Testis (tissue), 3 donors: Measurements from ENCODE around the gene TBXAS1. TPM values are rescaled to one million over a fixed set of nuclear protein-coding genes. Genes with fewer than 3 reads are reported as not detected.

Experiments
- DNase-seq: peaks from one replicate; pipeline ENCODE4 v3.0.0-alpha.2; 2019
- H3K27ac ChIP-seq, 2 donors: fragments of 200-600 bp; sonication (generic); one replicate each; pipeline ENCODE4 v1.5.1; 2019
- H3K27me3 ChIP-seq: fragments of 200-600 bp; sonication (generic); one replicate; pipeline ENCODE4 v1.5.1; 2019
- H3K36me3 ChIP-seq: fragments of 200-600 bp; sonication (generic); one replicate; pipeline ENCODE4 v1.5.1; 2017; ENCODE audit warnings: low read depth; ENCODE audit errors: missing control alignments
- H3K4me1 ChIP-seq: fragments of 200-600 bp; sonication (generic); one replicate; pipeline ENCODE4 v1.5.1; 2019
- H3K4me3 ChIP-seq, 2 donors: fragments of 200-600 bp; sonication (generic); one replicate each; pipeline ENCODE4 v1.5.1; 2017 to 2019
- H3K9me3 ChIP-seq: fragments of 200-600 bp; sonication (generic); one replicate; pipeline ENCODE4 v1.5.1; 2017
- POLR2A ChIP-seq: fragments of 450-650 bp; IDR thresholded peaks from one replicate; pipeline ENCODE4 v1.6.1; 2017; ENCODE audit warnings: antibody characterized with exemption, mild to moderate bottlenecking, moderate library complexity
- WGBS, 2 donors: methylation state at CpG; one replicate each; pipeline ENCODE4 v1.1.5; 2018; 5-methylcytosine and 5-hydroxymethylcytosine counted together
- intact Hi-C: fragments of 100-400 bp; cut with DNase I; formaldehyde crosslinking; loops from one replicate; pipeline ENCODE4 v1.15.1; 2023; ENCODE audit warnings: low total_unique reads
- polyA plus RNA-seq: library from polyadenylated mRNA; stranded (reverse); fragments of 350-450 nt; fragmentation: Illumina TruSeq; extraction: RNeasy Lipid Tissue Mini Kit (QIAGEN cat#74804); gene quantifications from one replicate; pipeline ENCODE4 v1.2.3, GENCODE V29; 2014; ENCODE audit warnings: low read depth, low replicate concordance; ENCODE audit not compliant: insufficient read depth
- total RNA-seq, 2 donors: library from RNA; depleted of rRNA; stranded (reverse); fragments of >200 nt; gene quantifications; one replicate each; pipeline ENCODE4 v1.2.3, GENCODE V29; 2016
- TF ChIP-seq, protein P1 (sequence below), 3 experiments: fragments of 450-650 bp in 2 of 3; fragments of 200-600 bp in 1 of 3; sonication (generic) in 1 of 3; IDR thresholded peaks; one replicate each; pipeline ENCODE4 v1.5.1; 2016 to 2019; ENCODE audit warnings: antibody characterized with exemption in 3 of 3, mild to moderate bottlenecking in 2 of 3, moderate library complexity in 1 of 3

TBXAS1 gene
- total and polyA plus RNA-seq, 3 donors from 2014 or later, result 4.9 to 5.7 (median 5.2) TPM

DNA sequence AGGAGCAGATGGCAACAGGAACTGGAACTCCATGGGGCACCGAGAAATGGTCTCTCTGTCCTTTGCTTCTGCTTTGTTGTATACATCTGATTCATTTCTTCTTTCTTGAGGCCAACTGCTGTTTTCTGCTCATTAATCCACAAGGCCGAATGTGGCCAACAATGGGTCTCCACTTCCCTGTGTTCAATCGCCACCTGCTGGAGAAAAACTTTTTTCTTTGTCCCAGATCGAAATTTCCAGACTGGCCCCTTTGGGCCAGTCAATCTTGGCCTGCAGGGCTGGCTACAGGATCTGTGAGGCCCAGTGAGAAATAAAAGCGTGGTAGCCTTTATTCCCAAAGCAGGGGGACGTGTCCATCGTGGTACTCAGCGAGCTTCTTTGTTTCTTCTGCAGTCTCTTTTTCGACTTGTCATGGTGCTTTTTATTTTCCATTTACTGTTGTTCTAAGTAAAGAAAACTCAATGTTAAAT is 174.9 kb downstream of the TBXAS1 start:
- Histone ChIP-seq H3K4me1 (no peaks in the 10 kb centered on the region), H3K27me3 (no peaks in the 10 kb centered on the region), H3K36me3 (no peaks in the 10 kb centered on the region), H3K9me3 (no peaks in the 10 kb centered on the region), H3K27ac (no peak overlapping the region), H3K4me3 (no peak overlapping the region)
- TF ChIP-seq, protein P1, sequence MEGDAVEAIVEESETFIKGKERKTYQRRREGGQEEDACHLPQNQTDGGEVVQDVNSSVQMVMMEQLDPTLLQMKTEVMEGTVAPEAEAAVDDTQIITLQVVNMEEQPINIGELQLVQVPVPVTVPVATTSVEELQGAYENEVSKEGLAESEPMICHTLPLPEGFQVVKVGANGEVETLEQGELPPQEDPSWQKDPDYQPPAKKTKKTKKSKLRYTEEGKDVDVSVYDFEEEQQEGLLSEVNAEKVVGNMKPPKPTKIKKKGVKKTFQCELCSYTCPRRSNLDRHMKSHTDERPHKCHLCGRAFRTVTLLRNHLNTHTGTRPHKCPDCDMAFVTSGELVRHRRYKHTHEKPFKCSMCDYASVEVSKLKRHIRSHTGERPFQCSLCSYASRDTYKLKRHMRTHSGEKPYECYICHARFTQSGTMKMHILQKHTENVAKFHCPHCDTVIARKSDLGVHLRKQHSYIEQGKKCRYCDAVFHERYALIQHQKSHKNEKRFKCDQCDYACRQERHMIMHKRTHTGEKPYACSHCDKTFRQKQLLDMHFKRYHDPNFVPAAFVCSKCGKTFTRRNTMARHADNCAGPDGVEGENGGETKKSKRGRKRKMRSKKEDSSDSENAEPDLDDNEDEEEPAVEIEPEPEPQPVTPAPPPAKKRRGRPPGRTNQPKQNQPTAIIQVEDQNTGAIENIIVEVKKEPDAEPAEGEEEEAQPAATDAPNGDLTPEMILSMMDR (IDR thresholded peaks at IDR 0.05), result peak in 2 of 3 experiments; percentile 40 to 54
- no peak for TF ChIP-seq POLR2A
- 65 to 71% methylated on average over 9 of the region's 9 CpGs for WGBS, 2 donors
- peak; percentile 30 for DNase-seq
- intact Hi-C loops, result loop anchor here (5.0 to 10.0 kb wide), 2 partner anchors 229 to 357 kb away; partner anchors contain the start of gene HIPK2

DNA sequence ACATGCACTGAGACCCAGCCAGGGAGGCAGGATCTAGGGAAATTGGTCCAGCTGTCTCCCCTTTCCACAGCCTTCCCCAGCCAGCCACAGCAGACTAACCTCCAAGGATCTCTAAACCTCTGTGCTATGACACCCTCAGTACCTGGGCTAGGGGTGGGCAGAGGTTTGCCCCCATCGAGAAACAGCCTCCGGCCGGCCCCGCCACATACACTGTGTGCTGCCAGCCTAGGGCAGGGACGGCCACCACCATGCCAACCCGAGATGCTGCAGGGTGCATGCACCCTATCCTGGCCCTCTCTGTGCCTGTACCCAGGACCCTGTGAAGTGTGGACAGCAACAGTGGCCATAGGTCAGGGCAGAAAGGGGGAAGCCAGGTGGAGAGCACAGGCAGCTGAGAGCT is 175.6 kb downstream of the TBXAS1 start:
- intact Hi-C loops, result loop anchor here (5.0 to 10.0 kb wide), 2 partner anchors 230 to 357 kb away; partner anchors contain the start of gene HIPK2
- Histone ChIP-seq H3K9me3 (no peaks in the 10 kb centered on the region), H3K27ac (no peak overlapping the region), H3K4me1 (no peaks in the 10 kb centered on the region), H3K27me3 (no peaks in the 10 kb centered on the region), H3K36me3 (no peaks in the 10 kb centered on the region), H3K4me3 (no peak overlapping the region)
- TF ChIP-seq, protein P1 (IDR thresholded peaks at IDR 0.05), result no peak
- no peak for TF ChIP-seq POLR2A
- 98% methylated on average over 6 of the region's 6 CpGs; no CpG with 5 or more reads in 1 of the 2 donors for WGBS, 2 donors
- no peak for DNase-seq

DNA sequence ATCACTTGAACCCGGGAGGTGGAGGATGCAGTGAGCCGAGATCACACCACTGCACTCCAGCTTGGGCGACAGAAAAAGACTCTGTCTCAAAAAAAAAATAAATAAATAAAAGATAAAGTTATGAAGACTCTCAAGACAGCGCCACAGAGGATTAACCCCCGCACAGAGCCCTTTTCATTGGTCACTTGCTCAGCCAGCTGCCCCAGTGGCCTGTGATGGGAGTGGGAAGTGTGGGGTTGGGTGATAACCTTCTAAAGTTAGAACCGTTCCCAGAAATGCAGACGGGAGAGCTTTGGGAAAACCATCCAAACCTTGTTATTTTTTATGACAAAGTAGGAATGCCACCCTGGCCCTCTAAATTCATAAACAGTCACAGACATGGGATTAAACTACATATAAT is 176.3 kb downstream of the TBXAS1 start:
- no peaks in the 10 kb centered on the region for H3K9me3 ChIP-seq
- 82 to 87% methylated on average over 7 of the region's 7 CpGs for WGBS, 2 donors
- H3K4me1 ChIP-seq, result no peaks in the 10 kb centered on the region
- no peak for TF ChIP-seq POLR2A
- DNase-seq, result no peak
- intact Hi-C loops, result loop anchor here (10.0 kb wide), 1 partner anchor 231 kb away; the partner anchor contains the start of gene HIPK2
- H3K4me3 ChIP-seq, result no peak overlapping the region
- H3K27ac ChIP-seq, result no peak overlapping the region
- no peaks in the 10 kb centered on the region for H3K27me3 ChIP-seq
- no peaks in the 10 kb centered on the region for H3K36me3 ChIP-seq

DNA sequence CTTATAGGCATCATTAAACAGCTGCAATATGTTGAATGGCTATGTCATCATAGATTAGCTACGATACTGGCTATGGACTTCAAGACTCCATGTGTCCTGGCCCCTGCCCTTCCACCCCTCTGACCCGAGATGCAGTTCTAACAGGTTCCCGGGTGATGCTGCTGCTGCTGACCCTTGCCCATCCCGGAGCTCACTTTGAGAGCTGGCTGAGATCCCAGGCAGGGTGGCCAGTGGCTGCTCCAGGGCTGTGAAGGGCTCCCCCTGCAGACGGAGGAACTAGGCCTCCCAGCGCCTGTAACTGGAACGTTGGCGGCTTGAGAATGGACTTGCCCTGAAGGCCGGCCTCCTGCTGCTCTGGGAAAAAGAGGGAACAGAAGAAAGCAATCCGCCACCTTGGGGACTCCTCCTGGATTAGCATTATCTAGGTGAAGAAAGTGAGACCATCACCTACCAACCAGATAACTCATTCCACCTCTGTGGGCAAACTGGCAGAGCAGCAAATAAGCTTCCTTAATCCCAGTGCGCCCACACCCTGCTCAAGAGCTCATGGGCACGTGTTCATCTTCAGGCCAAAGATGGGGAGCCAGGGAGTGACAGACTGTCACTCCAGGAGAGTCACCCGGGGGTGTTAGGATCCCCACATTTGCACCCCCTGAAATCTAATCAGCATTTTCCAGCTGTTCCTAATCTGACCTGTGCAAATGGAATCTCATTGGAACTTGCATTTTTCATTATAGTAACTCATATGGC is 176.9 kb downstream of the TBXAS1 start:
- H3K9me3 ChIP-seq, result no peaks in the 10 kb centered on the region
- H3K36me3 ChIP-seq, result no peaks in the 10 kb centered on the region
- intact Hi-C loops, result loop anchor here (10.0 kb wide), 1 partner anchor 231 kb away; the partner anchor contains the start of gene HIPK2
- H3K4me1 ChIP-seq, result no peaks in the 10 kb centered on the region
- DNase-seq, result peak; percentile 58
- H3K4me3 ChIP-seq, result no peak overlapping the region
- no peaks in the 10 kb centered on the region for H3K27me3 ChIP-seq
- TF ChIP-seq, protein P1 (IDR thresholded peaks at IDR 0.05), result no peak
- no peak for TF ChIP-seq POLR2A
- H3K27ac ChIP-seq, result no peak overlapping the region
- WGBS, 2 donors, result 64 to 81% methylated on average over 11 to 13 of the region's 13 CpGs

GRCh38 chr7:140006600-140006999 is 177.5 kb downstream of the TBXAS1 start:
- Histone ChIP-seq H3K36me3 (no peaks in the 10 kb centered on the region), H3K27ac (no peak overlapping the region), H3K27me3 (no peaks in the 10 kb centered on the region), H3K9me3 (no peaks in the 10 kb centered on the region), H3K4me3 (no peak overlapping the region), H3K4me1 (no peaks in the 10 kb centered on the region)
- intact Hi-C loops, result loop anchor here (10.0 kb wide), 1 partner anchor 232 kb away; the partner anchor contains the start of gene HIPK2
- no peak for TF ChIP-seq POLR2A
- TF ChIP-seq, protein P1 (IDR thresholded peaks at IDR 0.05), result no peak
- WGBS, 2 donors, result 93 to 97% methylated on average over 10 of the region's 10 CpGs
- DNase-seq, result no peak
